ENCODE measurements around the gene REG3A.

DNA sequence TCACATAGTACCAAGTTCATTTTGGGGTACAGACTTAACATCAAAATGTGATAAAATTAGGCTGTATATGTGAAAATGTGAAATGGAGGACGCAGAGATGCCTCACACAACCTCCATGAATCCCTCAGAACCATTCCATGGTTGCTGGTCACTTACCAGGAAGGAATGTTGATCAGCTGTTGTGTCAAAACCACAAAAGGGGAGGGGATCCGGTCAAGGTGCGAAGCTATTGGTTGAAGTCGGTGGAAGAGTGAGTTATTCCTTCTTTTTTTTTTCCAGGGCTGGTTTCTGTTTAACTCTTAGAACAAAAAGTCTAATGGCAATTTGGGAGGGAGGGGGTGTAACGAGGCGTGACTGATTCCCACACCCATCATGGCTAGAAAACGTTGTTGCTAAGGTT lies 32.3 kb upstream of the REG3A start:
- no peak for TF ChIP-seq NFRKB (IDR thresholded peaks at IDR 0.05)
- TF ChIP-seq ZFP41 (CRISPR knock-in tag; IDR thresholded peaks at IDR 0.05; ENCODE audit: borderline replicate concordance): no peak
- TF ChIP-seq ZNF224 (CRISPR knock-in tag; IDR thresholded peaks at IDR 0.05): no peak
- no peak for TF ChIP-seq FOXC1 (CRISPR knock-in tag; IDR thresholded peaks at IDR 0.05; ENCODE audit: borderline replicate concordance)
- no peak for TF ChIP-seq ZNF576 (CRISPR knock-in tag; IDR thresholded peaks at IDR 0.05)
- TF ChIP-seq TBL1XR1 (IDR thresholded peaks at IDR 0.05; ENCODE audit: borderline replicate concordance, low read length, partially characterized antibody): no peak
- TF ChIP-seq ELF3 (CRISPR knock-in tag; IDR thresholded peaks at IDR 0.05): no peak
- TF ChIP-seq MYNN (CRISPR knock-in tag; IDR thresholded peaks at IDR 0.05; ENCODE audit: low read depth): no peak
- TF ChIP-seq CEBPZ (IDR thresholded peaks at IDR 0.05; ENCODE audit: low read length): no peak

Data from HepG2 (cell line).